SK-N-SH (cell line): ENCODE measurements around the gene TGM2. TPM values are rescaled to one million over a fixed set of nuclear protein-coding genes. Genes with fewer than 3 reads are reported as not detected.

ENCODE experiments used
- CTCF ChIA-PET: fragments of 300-600, 350-600 bp; formaldehyde crosslinking; extraction: SDS; loops from one replicate; lab custom pipeline; 2021; lab: Yijun Ruan, JAX
- POLR2A ChIA-PET: fragments of 350-600 bp; sonication (Branson Sonifier 250); formaldehyde crosslinking; extraction: SDS; loops from one replicate; lab custom pipeline; 2020; ENCODE audit warnings: antibody characterized with exemption, inconsistent platforms; lab: Yijun Ruan, JAX
- DNase-seq: peaks from one replicate; pipeline ENCODE4 v3.0.0; 2012
- H2AFZ ChIP-seq: fragments of 200-600 bp; sonication (generic); 2 replicates; pipeline ENCODE4 v1.8.1; 2016; ENCODE audit warnings: antibody characterized with exemption, mild to moderate bottlenecking, low read depth
- H3F3A ChIP-seq: fragments of 200-600 bp; sonication (generic); replicated peaks from 2 replicates; pipeline ENCODE3; 2016; ENCODE audit warnings: antibody characterized with exemption, mild to moderate bottlenecking; ENCODE audit not compliant: insufficient read depth
- H3K27ac ChIP-seq, 2 experiments: fragments of 200-500 bp in 1 of 2; fragments of 200-600 bp in 1 of 2; sonication (Bioruptor generic) in 1 of 2; sonication (generic), shearing (Covaris generic) in 1 of 2; 2 replicates each; pipeline versions ENCODE4 v1.5.1 to v1.6.1; 2014 to 2016; ENCODE audit warnings: low read depth in 2 of 2, inconsistent platforms in 1 of 2, low read length in 1 of 2, mild to moderate bottlenecking in 1 of 2, mixed read lengths in 1 of 2
- H3K27me3 ChIP-seq: fragments of 200-600 bp; sonication (generic), shearing (Covaris generic); 2 replicates; pipeline ENCODE4 v1.6.1; 2016; ENCODE audit warnings: mixed run types; ENCODE audit not compliant: insufficient read depth
- H3K36me3 ChIP-seq, 2 experiments: fragments of 200-500 bp in 1 of 2; fragments of 200-600 bp in 1 of 2; sonication (Bioruptor generic) in 1 of 2; sonication (generic) in 1 of 2; replicated peaks in 1 of 2; 2 replicates each; pipeline versions ENCODE3 to v1.5.1; 2014 to 2016; ENCODE audit warnings: low read length in 1 of 2, mild to moderate bottlenecking in 1 of 2; ENCODE audit not compliant: insufficient read depth in 2 of 2, control insufficient read depth in 1 of 2
- H3K4me1 ChIP-seq, 2 experiments: fragments of 200-500 bp in 1 of 2; fragments of 200-600 bp in 1 of 2; sonication (Bioruptor generic) in 1 of 2; sonication (generic), shearing (Covaris generic) in 1 of 2; 2 replicates each; pipeline versions ENCODE4 v1.5.1 to v1.6.1; 2014 to 2016; ENCODE audit warnings: low read depth in 1 of 2, low read length in 1 of 2, mixed run types in 1 of 2; ENCODE audit not compliant: insufficient read depth in 2 of 2, control insufficient read depth in 1 of 2
- H3K4me2 ChIP-seq: fragments of 200-600 bp; sonication (generic), shearing (Covaris generic); 2 replicates; pipeline ENCODE4 v1.6.1; 2017; ENCODE audit warnings: mixed run types
- H3K4me3 ChIP-seq, 2 experiments: fragments of 200-500 bp in 1 of 2; fragments of 200-600 bp in 1 of 2; sonication (Bioruptor generic) in 1 of 2; sonication (generic), shearing (Covaris generic) in 1 of 2; 2 replicates each; pipeline versions ENCODE4 v1.5.1 to v1.8.1; 2014 to 2016; ENCODE audit warnings: low read depth in 2 of 2, inconsistent platforms in 1 of 2, low read length in 1 of 2, mild to moderate bottlenecking in 1 of 2, mixed read lengths in 1 of 2, moderate library complexity in 1 of 2
- H3K79me2 ChIP-seq: fragments of 200-600 bp; sonication (generic); 2 replicates; pipeline ENCODE4 v1.8.1; 2017; ENCODE audit warnings: mild to moderate bottlenecking; ENCODE audit not compliant: insufficient read depth
- H3K9ac ChIP-seq: fragments of 200-600 bp; sonication (generic); 2 replicates; pipeline ENCODE4 v1.6.1; 2017; ENCODE audit warnings: mixed run types
- H3K9me2 ChIP-seq: fragments of 200-600 bp; sonication (generic); 2 replicates; pipeline ENCODE4 v1.6.1; 2017; ENCODE audit warnings: mixed run types
- H3K9me3 ChIP-seq: fragments of 200-600 bp; sonication (generic); 2 replicates; pipeline ENCODE4 v1.6.1; 2017; ENCODE audit warnings: mixed run types, mild to moderate bottlenecking, moderate library complexity
- H4K20me1 ChIP-seq: fragments of 200-600 bp; sonication (generic); 2 replicates; pipeline ENCODE4 v1.6.1; 2017; ENCODE audit warnings: mild to moderate bottlenecking, mixed run types; ENCODE audit not compliant: insufficient read depth
- CHD2 ChIP-seq: fragments of 150-350 bp; IDR thresholded peaks from 2 replicates; pipeline ENCODE4 v1.6.1; 2018; ENCODE audit warnings: low read length; ENCODE audit not compliant: partially characterized antibody
- EP300 ChIP-seq, 2 experiments: IDR thresholded peaks; 2 replicates each; pipeline versions ENCODE4 v1.4.0 to v1.6.1; 2012; ENCODE audit warnings: borderline replicate concordance in 1 of 2, low read depth in 1 of 2, low read length in 1 of 2
- FOSL2 ChIP-seq: IDR thresholded peaks from 2 replicates; pipeline ENCODE4 v1.4.0; 2012; ENCODE audit warnings: low read depth, mild to moderate bottlenecking, moderate library complexity, borderline replicate concordance
- GABPA ChIP-seq: IDR thresholded peaks from 2 replicates; pipeline ENCODE4 v1.4.0; 2012; ENCODE audit warnings: low read depth, mild to moderate bottlenecking
- JUND ChIP-seq: IDR thresholded peaks from 2 replicates; pipeline ENCODE4 v1.4.0; 2012
- MEF2A ChIP-seq: IDR thresholded peaks from 2 replicates; pipeline ENCODE4 v1.4.0; 2012; ENCODE audit warnings: low read depth, borderline replicate concordance
- MXI1 ChIP-seq: IDR thresholded peaks from 2 replicates; pipeline ENCODE4 v1.6.1; 2012; ENCODE audit warnings: mild to moderate bottlenecking, low read depth, low read length, improper control_type of control experiment
- NFIC ChIP-seq: IDR thresholded peaks from 2 replicates; pipeline ENCODE4 v1.4.0; 2012; ENCODE audit warnings: borderline replicate concordance
- NRF1 ChIP-seq: IDR thresholded peaks from 2 replicates; pipeline ENCODE4 v1.6.1; 2012; ENCODE audit warnings: low read depth, mild to moderate bottlenecking, low read length
- RAD21 ChIP-seq: IDR thresholded peaks from 2 replicates; pipeline ENCODE4 v1.6.1; 2012; ENCODE audit warnings: mild to moderate bottlenecking, low read length
- RXRA ChIP-seq: IDR thresholded peaks from 2 replicates; pipeline ENCODE4 v1.4.0; 2012; ENCODE audit warnings: low read depth, mild to moderate bottlenecking, borderline replicate concordance
- YY1 ChIP-seq: IDR thresholded peaks from 2 replicates; pipeline ENCODE4 v1.4.0; 2012; ENCODE audit warnings: low read depth, mild to moderate bottlenecking
- WGBS: methylation state at CpG from one replicate; pipeline ENCODE4 v1.1.6; 2017; ENCODE audit warnings: low lambda C conversion rate; 5-methylcytosine and 5-hydroxymethylcytosine counted together
- polyA plus RNA-seq, 3 experiments: library from polyadenylated mRNA; depleted of rRNA; stranded (reverse); fragments of >200 nt; gene quantifications; 2 replicates each; pipeline ENCODE4 v1.2.3, GENCODE V29; 2012
- TF ChIP-seq, protein P1 (sequence below): fragments of 200-600 bp; sonication (generic); IDR thresholded peaks from 2 replicates; pipeline ENCODE4 v1.6.1; 2017; ENCODE audit warnings: antibody characterized with exemption, mild to moderate bottlenecking, moderate library complexity
- TF ChIP-seq, protein P2 (sequence below): IDR thresholded peaks from 2 replicates; pipeline ENCODE4 v1.4.0; 2012; ENCODE audit warnings: low read depth
- TF ChIP-seq, protein P3 (sequence below): IDR thresholded peaks from 2 replicates; pipeline ENCODE4 v1.4.0; 2012; ENCODE audit warnings: low read depth, borderline replicate concordance

Gene TGM2
- polyA plus RNA-seq, 1 of the 3 experiments (the other 2 are of a cell fraction), result 676 TPM

DNA sequence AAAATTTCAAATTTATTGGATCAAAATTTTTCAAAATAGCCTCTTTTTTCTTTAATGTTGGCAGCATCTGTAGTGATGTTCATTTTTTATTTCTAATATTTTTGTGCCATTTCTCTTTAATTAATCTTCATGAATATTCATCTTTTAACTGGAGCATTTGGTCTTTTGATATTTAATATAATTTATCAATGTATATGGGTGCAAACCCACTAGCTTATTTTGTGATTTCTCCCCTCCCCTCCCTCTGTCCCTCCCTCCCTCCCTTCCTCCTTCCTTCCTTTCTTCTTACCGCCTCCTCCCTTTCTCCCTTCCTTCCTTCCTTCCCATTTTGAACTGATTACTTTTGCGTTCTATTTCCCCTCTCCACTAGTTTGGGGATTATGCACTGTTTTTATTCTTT is 49.2 kb downstream of the TGM2 start (continued):
- no peak for TF ChIP-seq CHD2

DNA sequence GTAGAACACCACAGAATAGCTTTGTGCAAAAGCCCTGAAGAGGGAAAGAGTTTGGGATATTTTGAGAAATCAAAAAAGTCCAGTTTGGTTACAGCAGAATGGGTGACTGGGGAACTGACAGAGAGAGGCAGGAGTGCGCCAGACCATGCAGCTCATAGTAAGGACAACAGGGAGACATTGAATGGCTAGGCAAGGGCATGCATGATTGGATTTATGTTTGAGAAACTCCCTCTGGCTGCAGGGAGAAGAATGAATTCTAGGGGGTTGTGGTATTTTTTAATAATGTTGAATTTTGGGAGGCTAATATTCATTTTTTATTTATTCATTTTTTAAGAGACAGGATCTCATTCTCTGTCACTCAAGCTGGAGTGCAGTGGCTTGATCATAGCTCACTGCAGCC is 49.9 kb downstream of the TGM2 start:
- Histone ChIP-seq H3K27me3 (no peaks in the 10 kb centered on the region), H3K79me2 (no peaks in the 10 kb centered on the region), H3K9me3 (no peaks in the 10 kb centered on the region), H2AFZ (no peak overlapping the region), H3F3A (peaks cover 64% of the 10 kb centered on the region), H3K4me2 (no peak overlapping the region), H3K4me1 (peaks cover 26 to 27% of the 10 kb centered on the region in 2 experiments), H4K20me1 (no peaks in the 10 kb centered on the region), H3K36me3 (no peaks in the 10 kb centered on the region), H3K27ac (peak overlapping the region in 1 of 2 experiments; percentile 65; a peak in 1 of 4 replicates), H3K9ac (no peak overlapping the region), H3K4me3 (no peak overlapping the region), H3K9me2 (no peaks in the 10 kb centered on the region)
- WGBS, result 100% methylated on average over 1 of the region's 1 CpG
- ChIA-PET CTCF (interaction anchor here (0.7 to 7.0 kb wide), 3 partner anchors 42 to 107 kb away, joined by 3 to 44 read pairs (median 11); no protein-coding TSS in a partner anchor), POLR2A (interaction anchor here (0.9 kb wide), 1 partner anchor 18 kb away, joined by 3 read pairs; no protein-coding TSS in a partner anchor)
- TF ChIP-seq RAD21 (0 out of 2 replicates have a peak, but pooled peaks have one; percentile 21), YY1 (no peak)
- TF ChIP-seq, protein P1, sequence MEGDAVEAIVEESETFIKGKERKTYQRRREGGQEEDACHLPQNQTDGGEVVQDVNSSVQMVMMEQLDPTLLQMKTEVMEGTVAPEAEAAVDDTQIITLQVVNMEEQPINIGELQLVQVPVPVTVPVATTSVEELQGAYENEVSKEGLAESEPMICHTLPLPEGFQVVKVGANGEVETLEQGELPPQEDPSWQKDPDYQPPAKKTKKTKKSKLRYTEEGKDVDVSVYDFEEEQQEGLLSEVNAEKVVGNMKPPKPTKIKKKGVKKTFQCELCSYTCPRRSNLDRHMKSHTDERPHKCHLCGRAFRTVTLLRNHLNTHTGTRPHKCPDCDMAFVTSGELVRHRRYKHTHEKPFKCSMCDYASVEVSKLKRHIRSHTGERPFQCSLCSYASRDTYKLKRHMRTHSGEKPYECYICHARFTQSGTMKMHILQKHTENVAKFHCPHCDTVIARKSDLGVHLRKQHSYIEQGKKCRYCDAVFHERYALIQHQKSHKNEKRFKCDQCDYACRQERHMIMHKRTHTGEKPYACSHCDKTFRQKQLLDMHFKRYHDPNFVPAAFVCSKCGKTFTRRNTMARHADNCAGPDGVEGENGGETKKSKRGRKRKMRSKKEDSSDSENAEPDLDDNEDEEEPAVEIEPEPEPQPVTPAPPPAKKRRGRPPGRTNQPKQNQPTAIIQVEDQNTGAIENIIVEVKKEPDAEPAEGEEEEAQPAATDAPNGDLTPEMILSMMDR, result peak; percentile 24; the same call in 1 of the 2 replicates
- no peak for DNase-seq

DNA sequence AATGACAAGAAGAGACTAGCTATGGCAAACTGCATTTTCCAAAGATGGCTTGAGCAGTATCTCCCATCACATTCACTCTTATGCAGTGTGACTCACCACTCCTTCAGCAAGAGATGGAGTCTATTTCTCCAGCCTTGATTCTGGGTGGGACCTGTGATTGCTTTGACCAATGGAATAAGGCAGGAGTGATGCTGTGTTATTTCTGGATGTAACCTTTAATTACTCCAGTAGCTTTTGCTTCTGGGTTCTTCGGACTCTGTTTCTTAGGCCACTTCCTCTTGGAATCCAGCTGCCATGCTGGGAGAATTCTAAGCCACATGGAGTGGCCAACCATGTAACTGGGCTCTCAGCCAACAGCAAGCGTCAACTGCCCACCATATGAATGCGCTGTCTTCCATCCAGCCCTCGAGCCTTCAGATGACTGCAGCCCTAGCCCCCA is 50.7 kb downstream of the TGM2 start:
- no peaks in the 10 kb centered on the region for H3K27me3 ChIP-seq
- H3K27ac ChIP-seq, result peak overlapping the region; percentile 58 to 65
- POLR2A ChIA-PET, result interaction anchor here (0.9 kb wide), 1 partner anchor 19 kb away, joined by 3 read pairs; no protein-coding TSS in a partner anchor
- no peak for DNase-seq
- H3K4me1 ChIP-seq, result peaks cover 31 to 35% of the 10 kb centered on the region in 2 experiments
- H3K9ac ChIP-seq, result no peak overlapping the region
- TF ChIP-seq MEF2A (no peak), NFIC (peak; percentile 50; the same call in 1 of the 2 replicates), EP300 (IDR thresholded peaks at IDR 0.05; ENCODE audit: borderline replicate concordance in 1 of 2, low read depth in 1 of 2, low read length in 1 of 2) (no peak), NRF1 (no peak), GABPA (0 out of 2 replicates have a peak, but pooled peaks have one; percentile 13), MXI1 (no peak), YY1 (no peak), JUND (peak; percentile 50; the same call in 1 of the 2 replicates), FOSL2 (peak; percentile 61; the same call in 1 of the 2 replicates), RXRA (no peak)
- TF ChIP-seq, protein P2, sequence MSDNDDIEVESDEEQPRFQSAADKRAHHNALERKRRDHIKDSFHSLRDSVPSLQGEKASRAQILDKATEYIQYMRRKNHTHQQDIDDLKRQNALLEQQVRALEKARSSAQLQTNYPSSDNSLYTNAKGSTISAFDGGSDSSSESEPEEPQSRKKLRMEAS, result peak; percentile 56; the same call in 1 of the 2 replicates
- TF ChIP-seq, protein P3, sequence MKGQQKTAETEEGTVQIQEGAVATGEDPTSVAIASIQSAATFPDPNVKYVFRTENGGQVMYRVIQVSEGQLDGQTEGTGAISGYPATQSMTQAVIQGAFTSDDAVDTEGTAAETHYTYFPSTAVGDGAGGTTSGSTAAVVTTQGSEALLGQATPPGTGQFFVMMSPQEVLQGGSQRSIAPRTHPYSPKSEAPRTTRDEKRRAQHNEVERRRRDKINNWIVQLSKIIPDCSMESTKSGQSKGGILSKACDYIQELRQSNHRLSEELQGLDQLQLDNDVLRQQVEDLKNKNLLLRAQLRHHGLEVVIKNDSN, result no peak
- TF ChIP-seq, all 33 proteins: peak for 5
- Histone ChIP-seq H3K36me3 (no peaks in the 10 kb centered on the region), H3F3A (peaks cover 65% of the 10 kb centered on the region), H3K9me3 (no peaks in the 10 kb centered on the region), H3K4me2 (0 out of 2 replicates have a peak overlapping the region, but pooled peaks have one; percentile 5), H3K9me2 (no peaks in the 10 kb centered on the region), H3K4me3 (no peak overlapping the region), H3K79me2 (no peaks in the 10 kb centered on the region), H2AFZ (no peak overlapping the region), H4K20me1 (no peaks in the 10 kb centered on the region; the same call in 1 of the 2 replicates)
- WGBS, result 84% methylated on average over 4 of the region's 4 CpGs
- CTCF ChIA-PET, result interaction anchor here (0.7 to 7.0 kb wide), 9 partner anchors 31 to 108 kb away, joined by 3 to 44 read pairs (median 7); partner anchors contain the start of gene TGM2
